DMS 273 (cell line): ENCODE measurements around the gene OXSR1.
A peak's percentile ranks its signal among the peaks of the same experiment; 100 is the strongest.
"Not testable (repeated sequence)": the region's sequence is repeated elsewhere in the genome, so short reads cannot be mapped to it uniquely, and the experiment has no call there.

ENCODE experiments used
- DNase-seq: peaks from one replicate; lab custom pipeline; 2025; ENCODE audit not compliant: unreplicated experiment; lab: John Stamatoyannopoulos, UW

Gene OXSR1

GRCh38 chr3:38127611-38128302 lies 37.6 kb upstream of the OXSR1 start:
- no peak for DNase-seq

- DNase-seq = no peak
Measured at GRCh38 chr3:38128303-38128655, 37.1 kb upstream of the OXSR1 start.

GRCh38 chr3:38129058-38129457 lies 36.3 kb upstream of the OXSR1 start:
- no peak for DNase-seq

GRCh38 chr3:38130631-38131065 lies 34.7 kb upstream of the OXSR1 start:
- no peak for DNase-seq

GRCh38 chr3:38131621-38132369 lies 33.5 kb upstream of the OXSR1 start:
- peak; percentile 49 for DNase-seq

GRCh38 chr3:38133209-38133556 lies 32.2 kb upstream of the OXSR1 start:
- no peak for DNase-seq

GRCh38 chr3:38133557-38134405 lies 31.6 kb upstream of the OXSR1 start:
- DNase-seq = no peak

- DNase-seq = not testable (repeated sequence)
Measured at GRCh38 chr3:38134517-38135143, 30.7 kb upstream of the OXSR1 start.

- DNase-seq = not testable (repeated sequence)
Measured at GRCh38 chr3:38135621-38136277, 29.6 kb upstream of the OXSR1 start.

- DNase-seq = peak; percentile 56
Measured at GRCh38 chr3:38136393-38136776, 29.0 kb upstream of the OXSR1 start.

GRCh38 chr3:38136777-38137614 lies 28.3 kb upstream of the OXSR1 start, which contains the start of gene ACAA1:
Gene ACAA1 (minus strand): TSS chr3:38137127. CDS start chr3:38137035, 92 bp downstream.
- peak; percentile 98 for DNase-seq

- DNase-seq = no peak
Measured at GRCh38 chr3:38137615-38138348, 27.6 kb upstream of the OXSR1 start.

GRCh38 chr3:38138349-38139190 lies 26.8 kb upstream of the OXSR1 start, which contains the start of gene MYD88:
Gene MYD88 (plus strand): TSS chr3:38138661. CDS start chr3:38138701, 40 bp downstream.
- peak; percentile 78 for DNase-seq

GRCh38 chr3:38139191-38139590 lies 26.1 kb upstream of the OXSR1 start:
- no peak for DNase-seq

GRCh38 chr3:38139652-38140051 lies 25.7 kb upstream of the OXSR1 start:
- no peak for DNase-seq

GRCh38 chr3:38140326-38141172 lies 24.8 kb upstream of the OXSR1 start:
- DNase-seq = no peak
